HUES6 (cell line): Measurements from ENCODE around the gene COA8.

Source experiments
- H3K27ac ChIP-seq: 2 replicates; pipeline ENCODE4 v1.7.0; 2013; ENCODE audit warnings: low read depth, mild to moderate bottlenecking, low read length, inconsistent platforms
- H3K27me3 ChIP-seq: 2 replicates; pipeline ENCODE4 v1.6.1; 2013; ENCODE audit warnings: low read length; ENCODE audit not compliant: control insufficient read depth, insufficient read depth
- H3K36me3 ChIP-seq: 2 replicates; pipeline ENCODE4 v1.6.1; 2013; ENCODE audit warnings: low read length; ENCODE audit not compliant: control insufficient read depth, insufficient read depth
- H3K4me1 ChIP-seq: 2 replicates; pipeline ENCODE4 v1.6.1; 2013; ENCODE audit warnings: low read length; ENCODE audit not compliant: control insufficient read depth, insufficient read depth
- H3K4me3 ChIP-seq: 2 replicates; pipeline ENCODE4 v1.5.1; 2013; ENCODE audit warnings: low read depth, low read length
- H3K9ac ChIP-seq: one replicate; pipeline ENCODE4 v1.6.1; 2013; ENCODE audit warnings: mild to moderate bottlenecking, low read length
- H3K9me3 ChIP-seq: 2 replicates; pipeline ENCODE4 v1.6.1; 2013; ENCODE audit warnings: low read depth, low read length; ENCODE audit not compliant: control insufficient read depth, insufficient read depth

Gene COA8

GRCh38 chr14:103558071-103558882, 4.5 kb upstream of the COA8 start:
- Histone ChIP-seq H3K36me3 (peaks cover 30% of the 10 kb centered on the region), H3K9me3 (no peaks in the 10 kb centered on the region), H3K4me3 (no peak overlapping the region), H3K27ac (no peak overlapping the region), H3K27me3 (no peaks in the 10 kb centered on the region), H3K4me1 (peaks cover 7% of the 10 kb centered on the region; the same call in 1 of the 2 replicates), H3K9ac (no peak overlapping the region)

GRCh38 chr14:103559766-103560165, 3.0 kb upstream of the COA8 start:
- no peaks in the 10 kb centered on the region for H3K9me3 ChIP-seq
- no peak overlapping the region for H3K9ac ChIP-seq
- H3K4me1 ChIP-seq = peaks cover 7% of the 10 kb centered on the region; the same call in 1 of the 2 replicates
- H3K36me3 ChIP-seq = peaks cover 30% of the 10 kb centered on the region
- no peak overlapping the region for H3K4me3 ChIP-seq
- no peaks in the 10 kb centered on the region for H3K27me3 ChIP-seq
- H3K27ac ChIP-seq = no peak overlapping the region

GRCh38 chr14:103560691-103561090, 2.1 kb upstream of the COA8 start:
- H3K36me3 ChIP-seq = peaks cover 30% of the 10 kb centered on the region
- H3K27me3 ChIP-seq = no peaks in the 10 kb centered on the region
- peak overlapping the region; percentile 92 for H3K4me3 ChIP-seq
- no peak overlapping the region for H3K27ac ChIP-seq
- H3K9me3 ChIP-seq = no peaks in the 10 kb centered on the region
- H3K9ac ChIP-seq = no peak overlapping the region
- peaks cover 7% of the 10 kb centered on the region; the same call in 1 of the 2 replicates for H3K4me1 ChIP-seq

- Histone ChIP-seq H3K4me3 (peak overlapping the region; percentile 92), H3K9ac (peak overlapping the region; percentile 90), H3K36me3 (peaks cover 30% of the 10 kb centered on the region), H3K27ac (peak overlapping the region; percentile 90), H3K9me3 (no peaks in the 10 kb centered on the region), H3K27me3 (no peaks in the 10 kb centered on the region), H3K4me1 (peaks cover 7% of the 10 kb centered on the region; the same call in 1 of the 2 replicates)
Observed at GRCh38 chr14:103561381-103562178, 1.2 kb upstream of the COA8 start.

GRCh38 chr14:103562179-103562428, 656 bp upstream of the COA8 start:
- H3K9me3 ChIP-seq = no peaks in the 10 kb centered on the region
- H3K4me1 ChIP-seq = peaks cover 7% of the 10 kb centered on the region; the same call in 1 of the 2 replicates
- H3K27ac ChIP-seq = peak overlapping the region; percentile 90
- peaks cover 30% of the 10 kb centered on the region for H3K36me3 ChIP-seq
- no peaks in the 10 kb centered on the region for H3K27me3 ChIP-seq
- H3K4me3 ChIP-seq = peak overlapping the region; percentile 92
- H3K9ac ChIP-seq = peak overlapping the region; percentile 90

GRCh38 chr14:103563226-103563620, 463 bp downstream of the COA8 start:
- Histone ChIP-seq H3K4me1 (peaks cover 14% of the 10 kb centered on the region), H3K9me3 (no peaks in the 10 kb centered on the region), H3K27me3 (no peaks in the 10 kb centered on the region), H3K9ac (peak overlapping the region; percentile 90), H3K27ac (peak overlapping the region; percentile 90; the same call in 1 of the 2 replicates), H3K4me3 (peak overlapping the region; percentile 92), H3K36me3 (peaks cover 27% of the 10 kb centered on the region)

GRCh38 chr14:103563844-103564505, 1.2 kb downstream of the COA8 start:
- Histone ChIP-seq H3K27ac (no peak overlapping the region), H3K27me3 (no peaks in the 10 kb centered on the region), H3K4me1 (peaks cover 17% of the 10 kb centered on the region), H3K9me3 (no peaks in the 10 kb centered on the region), H3K9ac (no peak overlapping the region), H3K36me3 (peaks cover 19% of the 10 kb centered on the region), H3K4me3 (peak overlapping the region; percentile 92)

- peaks cover 14% of the 10 kb centered on the region for H3K36me3 ChIP-seq
- no peaks in the 10 kb centered on the region for H3K27me3 ChIP-seq
- peak overlapping the region; percentile 21; the same call in 1 of the 2 replicates for H3K4me3 ChIP-seq
- H3K9ac ChIP-seq = peak overlapping the region; percentile 59
- H3K9me3 ChIP-seq = no peaks in the 10 kb centered on the region
- peaks cover 16% of the 10 kb centered on the region for H3K4me1 ChIP-seq
- H3K27ac ChIP-seq = peak overlapping the region; percentile 70; the same call in 1 of the 2 replicates
Observed at GRCh38 chr14:103568952-103569351, 6.2 kb downstream of the COA8 start.

- H3K27ac ChIP-seq = peak overlapping the region; percentile 70; the same call in 1 of the 2 replicates
- H3K9me3 ChIP-seq = no peaks in the 10 kb centered on the region
- H3K36me3 ChIP-seq = peaks cover 19% of the 10 kb centered on the region
- H3K9ac ChIP-seq = peak overlapping the region; percentile 59
- no peaks in the 10 kb centered on the region for H3K27me3 ChIP-seq
- peak overlapping the region; percentile 21; the same call in 1 of the 2 replicates for H3K4me3 ChIP-seq
- peaks cover 16% of the 10 kb centered on the region for H3K4me1 ChIP-seq
Observed at GRCh38 chr14:103569408-103569807, 6.6 kb downstream of the COA8 start.

GRCh38 chr14:103574104-103574503, 11.3 kb downstream of the COA8 start:
- Histone ChIP-seq H3K9ac (no peak overlapping the region), H3K9me3 (no peaks in the 10 kb centered on the region), H3K27me3 (no peaks in the 10 kb centered on the region), H3K4me1 (peaks cover 9% of the 10 kb centered on the region), H3K4me3 (no peak overlapping the region), H3K27ac (no peak overlapping the region), H3K36me3 (peaks cover 45% of the 10 kb centered on the region)
